CD4-positive, alpha-beta T cell treated with Interleukin-15 for 4 hours (primary cell): ENCODE data around the gene CDRT4.

Source experiments
- DNase-seq: peaks from one replicate; pipeline ENCODE4 v3.0.0-alpha.2; 2020; ENCODE audit warnings: low spot score

Gene CDRT4

GRCh38 chr17:15393414-15393813 is 74.0 kb downstream of the CDRT4 start:
- no peak for DNase-seq

- no peak for DNase-seq
Observed at GRCh38 chr17:15392326-15392741, 75.1 kb downstream of the CDRT4 start.

- DNase-seq, result no peak
Observed at GRCh38 chr17:15388356-15389041, 78.9 kb downstream of the CDRT4 start.

DNA sequence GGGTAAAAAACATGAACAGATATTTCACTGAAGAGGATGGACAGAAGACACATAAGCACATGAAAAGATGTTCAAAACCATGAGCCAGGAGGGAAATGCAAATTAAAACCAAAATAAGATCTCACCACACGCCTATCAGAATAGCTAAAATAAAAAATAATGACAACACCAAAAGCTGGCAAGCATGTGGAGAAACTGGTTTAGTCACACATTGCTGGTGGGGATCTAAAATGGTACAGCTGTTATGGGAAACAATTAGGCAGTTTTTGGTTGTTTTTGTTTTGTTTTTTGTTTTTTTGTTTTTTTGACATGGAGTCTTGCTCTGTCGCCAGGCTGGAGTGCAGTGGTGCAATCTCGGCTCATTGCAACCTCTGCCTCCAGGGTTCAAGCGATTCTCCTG is 81.3 kb downstream of the CDRT4 start:
- DNase-seq, result no peak
